IMR-90 (cell line): ENCODE data around the gene RPS5. TPM values are rescaled to one million over a fixed set of nuclear protein-coding genes. Genes with fewer than 3 reads are reported as not detected.
A peak's percentile ranks its signal among the peaks of the same experiment; 100 is the strongest.

ENCODE experiments used
- ATAC-seq: fragments of 200-7000 bp; cut with Tn5 transposase; 2 replicates; pipeline ENCODE4 v1.9.1; 2020; ENCODE audit warnings: low read depth, mild to moderate bottlenecking, moderate library complexity
- BruUV-seq: library from RNA; stranded (reverse); fragments of 400-500 nt; replicated peaks from 2 replicates; lab custom pipeline; 2021; lab: Mats Ljungman, UMichigan
- CTCF ChIA-PET: fragments of 300-600 bp; formaldehyde crosslinking; extraction: SDS; loops from one replicate; lab custom pipeline; 2021; ENCODE audit warnings: antibody characterized with exemption; lab: Yijun Ruan, JAX
- POLR2A ChIA-PET: fragments of 300-600 bp; sonication (Branson Sonifier 250); formaldehyde crosslinking; loops from one replicate; lab custom pipeline; 2022; ENCODE audit warnings: antibody characterized with exemption; ENCODE audit not compliant: unreplicated experiment; lab: Charles Lee
- DNase-seq: peaks from one replicate; pipeline ENCODE4 v3.0.0; 2013
- H2AFZ ChIP-seq: replicated peaks from 2 replicates; pipeline ENCODE3; 2013; ENCODE audit warnings: low read length, mild to moderate bottlenecking; ENCODE audit not compliant: poor library complexity
- H2AK5ac ChIP-seq: 2 replicates; pipeline ENCODE4 v1.6.1; 2013; ENCODE audit warnings: low read depth, low read length, inconsistent platforms
- H2AK9ac ChIP-seq: replicated peaks from 2 replicates; pipeline ENCODE3; 2013; ENCODE audit warnings: mild to moderate bottlenecking, low read depth, low read length, moderate library complexity; ENCODE audit not compliant: poor library complexity
- H2BK120ac ChIP-seq: 2 replicates; pipeline ENCODE4 v1.6.1; 2013; ENCODE audit warnings: low read depth, low read length, inconsistent platforms
- H2BK15ac ChIP-seq: 3 replicates; pipeline ENCODE4 v1.6.1; 2013; ENCODE audit warnings: low read depth, low read length, inconsistent platforms
- H2BK20ac ChIP-seq: 2 replicates; pipeline ENCODE4 v1.6.1; 2013; ENCODE audit warnings: low read depth, mild to moderate bottlenecking, inconsistent platforms, low read length, moderate library complexity
- H2BK5ac ChIP-seq: 2 replicates; pipeline ENCODE4 v1.6.1; 2013; ENCODE audit warnings: mild to moderate bottlenecking, low read depth, low read length, inconsistent platforms; ENCODE audit not compliant: poor library complexity, severe bottlenecking
- H3K14ac ChIP-seq: replicated peaks from 2 replicates; pipeline ENCODE4 v1.6.1; 2013; ENCODE audit warnings: low read depth, low read length, inconsistent platforms
- H3K18ac ChIP-seq: 2 replicates; pipeline ENCODE4 v1.6.1; 2013; ENCODE audit warnings: low read depth, low read length, control low read depth
- H3K23ac ChIP-seq: 2 replicates; pipeline ENCODE4 v1.6.1; 2013; ENCODE audit warnings: low read depth, low read length, inconsistent platforms
- H3K27ac ChIP-seq: 2 replicates; pipeline ENCODE4 v1.5.1; 2013; ENCODE audit warnings: mild to moderate bottlenecking, control low read depth, low read length; ENCODE audit not compliant: insufficient read depth
- H3K27me3 ChIP-seq: 2 replicates; pipeline ENCODE4 v1.6.1; 2013; ENCODE audit warnings: low read length; ENCODE audit not compliant: control insufficient read depth, insufficient read depth
- H3K36me3 ChIP-seq: 2 replicates; pipeline ENCODE4 v1.6.1; 2013; ENCODE audit warnings: low read length, mixed read lengths; ENCODE audit not compliant: control insufficient read depth, insufficient read depth
- H3K4ac ChIP-seq: 2 replicates; pipeline ENCODE4 v1.6.1; 2013; ENCODE audit warnings: low read depth, low read length, inconsistent platforms
- H3K4me1 ChIP-seq: 2 replicates; pipeline ENCODE4 v1.6.1; 2013; ENCODE audit warnings: low read length, mixed read lengths; ENCODE audit not compliant: control insufficient read depth, insufficient read depth
- H3K4me2 ChIP-seq: 2 replicates; pipeline ENCODE4 v1.6.1; 2013; ENCODE audit warnings: low read depth, mild to moderate bottlenecking, control low read depth, low read length, moderate library complexity
- H3K4me3 ChIP-seq: 2 replicates; pipeline ENCODE4 v1.5.1; 2013; ENCODE audit warnings: low read depth, mild to moderate bottlenecking, control low read depth, low read length, moderate library complexity; ENCODE audit not compliant: insufficient read depth
- H3K56ac ChIP-seq: 2 replicates; pipeline ENCODE4 v1.6.1; 2013; ENCODE audit warnings: low read length, inconsistent platforms; ENCODE audit not compliant: insufficient read depth; ENCODE audit errors: extremely low read depth
- H3K79me1 ChIP-seq, 2 experiments: 2 replicates each; pipeline ENCODE4 v1.6.1; 2013; ENCODE audit warnings: low read length in 2 of 2, inconsistent platforms in 1 of 2, low read depth in 1 of 2
- H3K9ac ChIP-seq: 2 replicates; pipeline ENCODE4 v1.6.1; 2013; ENCODE audit warnings: low read depth, low read length, control low read depth
- H3K9me1 ChIP-seq: 2 replicates; pipeline ENCODE4 v1.6.1; 2013; ENCODE audit warnings: low read length, inconsistent platforms; ENCODE audit not compliant: insufficient read depth
- H3K9me3 ChIP-seq: 2 replicates; pipeline ENCODE4 v1.6.1; 2013; ENCODE audit warnings: low read length; ENCODE audit not compliant: control insufficient read depth, insufficient read depth
- H4K20me1 ChIP-seq: 2 replicates; pipeline ENCODE4 v1.6.1; 2013; ENCODE audit warnings: low read length, inconsistent platforms; ENCODE audit not compliant: insufficient read depth
- H4K5ac ChIP-seq: 2 replicates; pipeline ENCODE4 v1.6.1; 2013; ENCODE audit warnings: mild to moderate bottlenecking, low read depth, low read length, control low read depth
- H4K8ac ChIP-seq, 2 experiments: 2 replicates each; pipeline ENCODE4 v1.6.1; 2013; ENCODE audit warnings: low read depth in 2 of 2, low read length in 2 of 2, control low read depth in 1 of 2, inconsistent platforms in 1 of 2
- H4K91ac ChIP-seq: 2 replicates; pipeline ENCODE4 v1.6.1; 2013; ENCODE audit warnings: low read depth, low read length, inconsistent platforms; ENCODE audit not compliant: insufficient read depth
- BHLHE40 ChIP-seq: fragments of 150-350 bp; IDR thresholded peaks from 2 replicates; pipeline ENCODE4 v1.6.1; 2016; ENCODE audit warnings: mild to moderate bottlenecking, low read depth, low read length
- CEBPB ChIP-seq: IDR thresholded peaks from 2 replicates; pipeline ENCODE4 v1.6.1; 2012; ENCODE audit warnings: low read depth, low read length, improper control_type of control experiment
- CHD1 ChIP-seq: IDR thresholded peaks from 2 replicates; pipeline ENCODE4 v1.6.1; 2012; ENCODE audit warnings: low read depth, low read length, improper control_type of control experiment
- FOS ChIP-seq: fragments of 150-350 bp; IDR thresholded peaks from 2 replicates; pipeline ENCODE4 v1.6.1; 2016; ENCODE audit warnings: low read depth, low read length
- MAFK ChIP-seq: IDR thresholded peaks from 2 replicates; pipeline ENCODE4 v1.6.1; 2012; ENCODE audit warnings: low read depth, low read length, improper control_type of control experiment
- MAZ ChIP-seq: IDR thresholded peaks from 2 replicates; pipeline ENCODE4 v1.6.1; 2012; ENCODE audit warnings: low read depth, mild to moderate bottlenecking, low read length, improper control_type of control experiment, moderate library complexity, borderline replicate concordance
- MXI1 ChIP-seq: IDR thresholded peaks from 2 replicates; pipeline ENCODE4 v1.6.1; 2012; ENCODE audit warnings: low read depth, mild to moderate bottlenecking, low read length, moderate library complexity, borderline replicate concordance
- NFE2L2 ChIP-seq: fragments of 150-350 bp; IDR thresholded peaks from 2 replicates; pipeline ENCODE4 v1.6.1; 2016; ENCODE audit warnings: low read depth, mild to moderate bottlenecking, low read length
- POLR2A ChIP-seq: IDR thresholded peaks from 2 replicates; pipeline ENCODE4 v1.6.1; 2012; ENCODE audit warnings: mild to moderate bottlenecking, low read depth, low read length
- RAD21 ChIP-seq: IDR thresholded peaks from 2 replicates; pipeline ENCODE4 v1.6.1; 2012; ENCODE audit warnings: low read length, improper control_type of control experiment
- RCOR1 ChIP-seq: IDR thresholded peaks from 2 replicates; pipeline ENCODE4 v1.6.1; 2012; ENCODE audit warnings: mild to moderate bottlenecking, low read length, improper control_type of control experiment; ENCODE audit not compliant: insufficient replicate concordance
- RFX5 ChIP-seq: IDR thresholded peaks from 2 replicates; pipeline ENCODE4 v1.8.0; 2012; ENCODE audit warnings: low read depth, mild to moderate bottlenecking, low read length, moderate library complexity
- SMC3 ChIP-seq: fragments of 150-350 bp; IDR thresholded peaks from 2 replicates; pipeline ENCODE4 v1.6.1; 2016; ENCODE audit warnings: low read depth, mild to moderate bottlenecking, antibody characterized with exemption, low read length, moderate library complexity
- WGBS, 2 experiments: methylation state at CpG; one replicate each; pipeline versions ENCODE4 v1.1.5 to v1.1.7; 2013; ENCODE audit warnings: missing lambda C conversion rate in 2 of 2; ENCODE audit not compliant: insufficient read length in 1 of 2; ENCODE audit errors: extremely low coverage in 2 of 2; 5-methylcytosine and 5-hydroxymethylcytosine counted together
- dilution Hi-C: fragments of 300-500 bp; cut with HindIII; formaldehyde crosslinking; loops from one replicate; pipeline ENCODE4 v1.14.3; 2018; ENCODE audit warnings: low sequenced_read_pairs; ENCODE audit not compliant: unreplicated experiment
- in situ Hi-C: fragments of 300-500 bp; cut with MboI; formaldehyde crosslinking; loops from 3 replicates; pipeline ENCODE4 v1.14.3; 2019; ENCODE audit warnings: low sequenced_read_pairs, inconsistent platforms, mixed read lengths
- intact Hi-C: fragments of 100-400 bp; cut with micrococcal nuclease; formaldehyde crosslinking; loops from 2 replicates; pipeline ENCODE4 v1.10.0; 2022
- polyA plus RNA-seq, 3 experiments: library from polyadenylated mRNA; depleted of rRNA; stranded (reverse); fragments of >200 nt; gene quantifications; 2 replicates each; pipeline ENCODE4 v1.2.3, GENCODE V29; 2012; ENCODE audit warnings: low replicate concordance in 1 of 3
- total RNA-seq: library from RNA; depleted of rRNA; stranded (reverse); fragments of >200 nt; gene quantifications from 2 replicates; pipeline ENCODE4 v1.2.3, GENCODE V29; 2012
- TF ChIP-seq, protein P1 (sequence below): fragments of 150-350 bp; IDR thresholded peaks from 2 replicates; pipeline ENCODE4 v1.6.1; 2017; ENCODE audit warnings: mild to moderate bottlenecking, antibody characterized with exemption, low read length, low read depth
- TF ChIP-seq, protein P2 (sequence below): conservative IDR thresholded peaks from 2 replicates; pipeline ENCODE4 v1.5.1; 2012; ENCODE audit warnings: mild to moderate bottlenecking, low read depth, low read length, improper control_type of control experiment
- TF ChIP-seq, protein P3 (sequence below): fragments of 150-350 bp; IDR thresholded peaks from 2 replicates; pipeline ENCODE4 v1.6.1; 2016; ENCODE audit warnings: low read depth, mild to moderate bottlenecking, low read length, moderate library complexity, borderline replicate concordance

Gene RPS5
- total and polyA plus RNA-seq, 2 of the 4 experiments (the other 2 are of a cell fraction) = 3,265 to 5,858 TPM

DNA sequence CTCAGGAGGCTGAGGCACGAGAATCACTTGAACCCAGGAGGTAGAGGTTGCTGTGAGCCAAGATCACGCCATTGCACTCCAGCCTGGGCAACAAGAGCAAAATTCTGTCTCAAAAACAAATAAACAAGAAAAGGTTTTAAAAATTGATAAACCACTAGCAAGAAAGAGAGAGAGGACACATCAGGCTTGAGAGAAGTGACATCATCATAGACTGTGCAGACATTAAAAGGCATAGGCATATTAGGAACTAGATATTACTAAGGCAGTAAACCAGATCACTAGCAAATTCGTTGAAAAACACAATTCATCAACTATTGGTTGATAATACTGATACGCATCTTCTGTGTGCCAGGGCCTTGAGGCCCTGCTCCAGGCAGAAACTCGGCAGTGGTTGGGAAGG, 41.5 kb upstream of the RPS5 start:
- no peak overlapping the region for H3K23ac ChIP-seq
- peaks cover 11% of the 10 kb centered on the region; the same call in 1 of the 2 replicates for H3K9me1 ChIP-seq
- H3K36me3 ChIP-seq = peaks cover 5% of the 10 kb centered on the region
- H3K56ac ChIP-seq = no peak overlapping the region
- H4K8ac ChIP-seq = no peak overlapping the region
- no peak overlapping the region for H3K27ac ChIP-seq
- BruUV-seq = no TSS peak
- H4K5ac ChIP-seq = no peak overlapping the region
- peak overlapping the region; percentile 1; the same call in 1 of the 2 replicates for H2AK5ac ChIP-seq
- CTCF ChIA-PET = no interaction called here
- H3K14ac ChIP-seq = no peak overlapping the region
- no peak overlapping the region for H3K9ac ChIP-seq
- POLR2A ChIA-PET = no interaction called here
- no peaks in the 10 kb centered on the region for H3K9me3 ChIP-seq
- ATAC-seq (no peak), DNase-seq (no peak)
- H3K18ac ChIP-seq = no peak overlapping the region
- WGBS, 2 experiments = no CpG with 5 or more reads among the region's 5 CpGs
- H2AFZ ChIP-seq = no peak overlapping the region
- no peak overlapping the region for H2BK20ac ChIP-seq
- TF ChIP-seq CEBPB (no peak), RFX5 (no peak), RCOR1 (no peak), MXI1 (no peak), POLR2A (no peak), SMC3 (no peak), RAD21 (no peak), MAZ (no peak), FOS (no peak), NFE2L2 (no peak), CHD1 (no peak), BHLHE40 (no peak), MAFK (no peak)
- TF ChIP-seq, protein P1, sequence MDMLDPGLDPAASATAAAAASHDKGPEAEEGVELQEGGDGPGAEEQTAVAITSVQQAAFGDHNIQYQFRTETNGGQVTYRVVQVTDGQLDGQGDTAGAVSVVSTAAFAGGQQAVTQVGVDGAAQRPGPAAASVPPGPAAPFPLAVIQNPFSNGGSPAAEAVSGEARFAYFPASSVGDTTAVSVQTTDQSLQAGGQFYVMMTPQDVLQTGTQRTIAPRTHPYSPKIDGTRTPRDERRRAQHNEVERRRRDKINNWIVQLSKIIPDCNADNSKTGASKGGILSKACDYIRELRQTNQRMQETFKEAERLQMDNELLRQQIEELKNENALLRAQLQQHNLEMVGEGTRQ = no peak
- TF ChIP-seq, protein P2, sequence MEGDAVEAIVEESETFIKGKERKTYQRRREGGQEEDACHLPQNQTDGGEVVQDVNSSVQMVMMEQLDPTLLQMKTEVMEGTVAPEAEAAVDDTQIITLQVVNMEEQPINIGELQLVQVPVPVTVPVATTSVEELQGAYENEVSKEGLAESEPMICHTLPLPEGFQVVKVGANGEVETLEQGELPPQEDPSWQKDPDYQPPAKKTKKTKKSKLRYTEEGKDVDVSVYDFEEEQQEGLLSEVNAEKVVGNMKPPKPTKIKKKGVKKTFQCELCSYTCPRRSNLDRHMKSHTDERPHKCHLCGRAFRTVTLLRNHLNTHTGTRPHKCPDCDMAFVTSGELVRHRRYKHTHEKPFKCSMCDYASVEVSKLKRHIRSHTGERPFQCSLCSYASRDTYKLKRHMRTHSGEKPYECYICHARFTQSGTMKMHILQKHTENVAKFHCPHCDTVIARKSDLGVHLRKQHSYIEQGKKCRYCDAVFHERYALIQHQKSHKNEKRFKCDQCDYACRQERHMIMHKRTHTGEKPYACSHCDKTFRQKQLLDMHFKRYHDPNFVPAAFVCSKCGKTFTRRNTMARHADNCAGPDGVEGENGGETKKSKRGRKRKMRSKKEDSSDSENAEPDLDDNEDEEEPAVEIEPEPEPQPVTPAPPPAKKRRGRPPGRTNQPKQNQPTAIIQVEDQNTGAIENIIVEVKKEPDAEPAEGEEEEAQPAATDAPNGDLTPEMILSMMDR = no peak
- TF ChIP-seq, protein P3, sequence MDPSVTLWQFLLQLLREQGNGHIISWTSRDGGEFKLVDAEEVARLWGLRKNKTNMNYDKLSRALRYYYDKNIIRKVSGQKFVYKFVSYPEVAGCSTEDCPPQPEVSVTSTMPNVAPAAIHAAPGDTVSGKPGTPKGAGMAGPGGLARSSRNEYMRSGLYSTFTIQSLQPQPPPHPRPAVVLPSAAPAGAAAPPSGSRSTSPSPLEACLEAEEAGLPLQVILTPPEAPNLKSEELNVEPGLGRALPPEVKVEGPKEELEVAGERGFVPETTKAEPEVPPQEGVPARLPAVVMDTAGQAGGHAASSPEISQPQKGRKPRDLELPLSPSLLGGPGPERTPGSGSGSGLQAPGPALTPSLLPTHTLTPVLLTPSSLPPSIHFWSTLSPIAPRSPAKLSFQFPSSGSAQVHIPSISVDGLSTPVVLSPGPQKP = no peak
- intact Hi-C loops (no loop called here), in situ Hi-C loops (no loop called here), dilution Hi-C loops (no loop called here)
- no peak overlapping the region for H3K4ac ChIP-seq
- H3K79me1 ChIP-seq = peaks cover 23 to 51% of the 10 kb centered on the region in 2 experiments
- H4K20me1 ChIP-seq = peaks cover 12% of the 10 kb centered on the region; the same call in 1 of the 2 replicates
- H2BK120ac ChIP-seq = no peak overlapping the region
- no peak overlapping the region for H2AK9ac ChIP-seq
- H3K27me3 ChIP-seq = no peaks in the 10 kb centered on the region
- no peak overlapping the region for H3K4me3 ChIP-seq
- H2BK5ac ChIP-seq = no peak overlapping the region
- H3K4me1 ChIP-seq = peaks cover 6% of the 10 kb centered on the region; the same call in 1 of the 2 replicates
- no peak overlapping the region for H2BK15ac ChIP-seq
- no peak overlapping the region for H3K4me2 ChIP-seq
- H4K91ac ChIP-seq = no peak overlapping the region
